Keratinocyte (primary cell): Measurements from ENCODE around the gene GNL3. TPM values are rescaled to one million over a fixed set of nuclear protein-coding genes. Genes with fewer than 3 reads are reported as not detected.

Source experiments
- DNase-seq: peaks from one replicate; pipeline ENCODE4 v3.0.0-alpha.2; 2011; ENCODE audit warnings: low read depth, missing footprints, low spot score
- FAIRE-seq: peaks from 2 replicates; lab custom pipeline; 2011; peaks lifted over from hg19 to GRCh38; lab: Jason Lieb, UNC
- H2AFZ ChIP-seq: 2 replicates; pipeline ENCODE4 v1.6.0; 2012; ENCODE audit warnings: low read length, control low read depth, inconsistent platforms; ENCODE audit not compliant: control insufficient read depth
- H3K27ac ChIP-seq: 2 replicates; pipeline ENCODE4 v1.5.1; 2011; ENCODE audit warnings: low read length; ENCODE audit not compliant: control insufficient read depth, insufficient read depth
- H3K27me3 ChIP-seq: 3 replicates; pipeline ENCODE4 v1.6.0; 2011; ENCODE audit warnings: low read length; ENCODE audit not compliant: control insufficient read depth, insufficient read depth; ENCODE audit errors: extremely low read depth
- H3K36me3 ChIP-seq, 2 experiments: 2 replicates in 1 of 2; 3 replicates in 1 of 2; pipeline ENCODE4 v1.5.1; 2011; ENCODE audit warnings: low read length in 2 of 2, mild to moderate bottlenecking in 1 of 2; ENCODE audit not compliant: control insufficient read depth in 2 of 2, insufficient read depth in 2 of 2; ENCODE audit errors: extremely low read depth in 1 of 2
- H3K4me1 ChIP-seq: 3 replicates; pipeline ENCODE4 v1.5.1; 2011; ENCODE audit warnings: low read length; ENCODE audit not compliant: control insufficient read depth, insufficient read depth; ENCODE audit errors: extremely low read depth
- H3K4me2 ChIP-seq: 3 replicates; pipeline ENCODE4 v1.6.0; 2011; ENCODE audit warnings: low read depth, low read length; ENCODE audit not compliant: control insufficient read depth, insufficient read depth; ENCODE audit errors: extremely low read depth
- H3K4me3 ChIP-seq, 3 experiments: fragments of 200-600 bp in 1 of 3; sonication (generic) in 1 of 3; 2 replicates in 2 of 3; 3 replicates in 1 of 3; pipeline ENCODE4 v1.5.1; 2011 to 2016; ENCODE audit warnings: low read length in 3 of 3, mild to moderate bottlenecking in 3 of 3, control low read depth in 2 of 3, inconsistent platforms in 1 of 3, low read depth in 1 of 3, mixed read lengths in 1 of 3, mixed run types in 1 of 3, moderate library complexity in 1 of 3; ENCODE audit not compliant: control insufficient read depth in 2 of 3, insufficient read depth in 2 of 3; ENCODE audit errors: extremely low read depth in 1 of 3
- H3K79me2 ChIP-seq: 2 replicates; pipeline ENCODE4 v1.6.0; 2012; ENCODE audit warnings: low read length; ENCODE audit not compliant: control insufficient read depth, insufficient read depth
- H3K9ac ChIP-seq: 3 replicates; pipeline ENCODE4 v1.6.0; 2011; ENCODE audit warnings: low read length; ENCODE audit not compliant: control insufficient read depth, insufficient read depth; ENCODE audit errors: extremely low read depth
- H3K9me1 ChIP-seq: 3 replicates; pipeline ENCODE4 v1.6.0; 2011; ENCODE audit warnings: low read length; ENCODE audit not compliant: control insufficient read depth, insufficient read depth; ENCODE audit errors: extremely low read depth
- H3K9me3 ChIP-seq: 2 replicates; pipeline ENCODE4 v1.5.1; 2012; ENCODE audit warnings: low read depth, low read length; ENCODE audit not compliant: control insufficient read depth
- H4K20me1 ChIP-seq: 3 replicates; pipeline ENCODE4 v1.6.0; 2011; ENCODE audit warnings: low read length; ENCODE audit not compliant: control insufficient read depth, insufficient read depth; ENCODE audit errors: extremely low read depth
- CTCF ChIP-seq, 3 experiments: IDR thresholded peaks in 1 of 3; conservative IDR thresholded peaks in 1 of 3; optimal IDR thresholded peaks in 1 of 3; 2 replicates in 2 of 3; 3 replicates in 1 of 3; pipeline versions ENCODE3 to v1.5.1; 2011; ENCODE audit warnings: low read length in 3 of 3, mild to moderate bottlenecking in 3 of 3, moderate library complexity in 2 of 3, control low read depth in 1 of 3, inconsistent platforms in 1 of 3; ENCODE audit not compliant: insufficient read depth in 2 of 3; ENCODE audit errors: extremely low read depth in 1 of 3
- EZH2 ChIP-seq: IDR thresholded peaks from one replicate; pipeline ENCODE4 v1.6.1; 2012; ENCODE audit warnings: inconsistent platforms, mild to moderate bottlenecking, low read length, moderate library complexity
- dilution Hi-C: fragments of 300-500 bp; cut with MboI; formaldehyde crosslinking; loops from one replicate; pipeline ENCODE4 v1.7.0; 2020; ENCODE audit warnings: low sequenced_read_pairs; ENCODE audit not compliant: extremely low pct_ligation_motif_present
- polyA plus RNA-seq, 5 experiments: library from polyadenylated mRNA; depleted of rRNA in 3 of 5; stranded (reverse) in 3 of 5; stranded (forward) in 1 of 5; unstranded in 1 of 5; fragments of >200 nt; gene quantifications; 1 replicate in 1 of 5; 2 replicates in 3 of 5; 3 replicates in 1 of 5; pipeline versions ENCODE4 v1.2.1 to v1.2.3, GENCODE V29; 2011 to 2012; ENCODE audit warnings: missing spikeins in 2 of 5, low read depth in 1 of 5, low replicate concordance in 1 of 5

GNL3 gene
- polyA plus RNA-seq, 1 donor (not counting 4 experiments of a cell fraction or from before 2014, with no cell fraction given), result 128 TPM

GRCh38 chr3:52715714-52716305 is 30.0 kb downstream of the GNL3 start:
- Histone ChIP-seq H2AFZ (no peak overlapping the region), H3K4me2 (no peak overlapping the region), H3K79me2 (no peaks in the 10 kb centered on the region), H3K4me1 (no peaks in the 10 kb centered on the region), H3K27ac (no peak overlapping the region), H3K9ac (no peak overlapping the region), H3K4me3 (no peak overlapping the region), H3K9me3 (no peaks in the 10 kb centered on the region), H3K9me1 (no peaks in the 10 kb centered on the region), H3K27me3 (no peaks in the 10 kb centered on the region), H3K36me3 (peaks cover 2 to 9% of the 10 kb centered on the region in 2 experiments), H4K20me1 (no peaks in the 10 kb centered on the region)
- DNase-seq (no peak), FAIRE-seq (no peak)
- TF ChIP-seq CTCF (optimal IDR thresholded peaks at IDR 0.05 in 1 of 3, IDR thresholded peaks at IDR 0.05 in 1 of 3, conservative IDR thresholded peaks at IDR 0.05 in 1 of 3; ENCODE audit: extremely low read depth in 1 of 3, insufficient read depth in 2 of 3, low read length in 3 of 3) (no peak), EZH2 (no peak)
- dilution Hi-C loops, result no loop called here

GRCh38 chr3:52719618-52720017 is 33.8 kb downstream of the GNL3 start:
- no peak overlapping the region for H3K4me3 ChIP-seq
- dilution Hi-C loops, result no loop called here
- no peak for FAIRE-seq

More at GRCh38 chr3:52719618-52720017, 33.8 kb downstream of the GNL3 start:
- no peak for TF ChIP-seq CTCF (optimal IDR thresholded peaks at IDR 0.05 in 1 of 3, IDR thresholded peaks at IDR 0.05 in 1 of 3, conservative IDR thresholded peaks at IDR 0.05 in 1 of 3; ENCODE audit: extremely low read depth in 1 of 3, insufficient read depth in 2 of 3, low read length in 3 of 3)
- no peak for TF ChIP-seq EZH2
- Histone ChIP-seq H3K79me2 (no peaks in the 10 kb centered on the region), H3K27ac (no peak overlapping the region), H3K9me1 (no peaks in the 10 kb centered on the region), H4K20me1 (no peaks in the 10 kb centered on the region), H3K9me3 (no peaks in the 10 kb centered on the region), H2AFZ (no peak overlapping the region), H3K9ac (no peak overlapping the region), H3K4me1 (no peaks in the 10 kb centered on the region), H3K4me2 (no peak overlapping the region), H3K36me3 (peaks cover 0 to 7% of the 10 kb centered on the region in 2 experiments), H3K27me3 (no peaks in the 10 kb centered on the region)
- no peak for DNase-seq
